AG09319 (cell line): Measurements from ENCODE around the gene CSAD.

Experiments used
- DNase-seq: peaks from one replicate; pipeline ENCODE4 v3.0.0-alpha.2; 2010; ENCODE audit warnings: low read depth; ENCODE audit errors: extremely low read depth
- TF ChIP-seq, protein P1 (sequence below): IDR thresholded peaks from 2 replicates; pipeline ENCODE4 v1.5.1; 2011; ENCODE audit warnings: low read depth, mild to moderate bottlenecking, inconsistent platforms, low read length, moderate library complexity

CSAD gene

DNA sequence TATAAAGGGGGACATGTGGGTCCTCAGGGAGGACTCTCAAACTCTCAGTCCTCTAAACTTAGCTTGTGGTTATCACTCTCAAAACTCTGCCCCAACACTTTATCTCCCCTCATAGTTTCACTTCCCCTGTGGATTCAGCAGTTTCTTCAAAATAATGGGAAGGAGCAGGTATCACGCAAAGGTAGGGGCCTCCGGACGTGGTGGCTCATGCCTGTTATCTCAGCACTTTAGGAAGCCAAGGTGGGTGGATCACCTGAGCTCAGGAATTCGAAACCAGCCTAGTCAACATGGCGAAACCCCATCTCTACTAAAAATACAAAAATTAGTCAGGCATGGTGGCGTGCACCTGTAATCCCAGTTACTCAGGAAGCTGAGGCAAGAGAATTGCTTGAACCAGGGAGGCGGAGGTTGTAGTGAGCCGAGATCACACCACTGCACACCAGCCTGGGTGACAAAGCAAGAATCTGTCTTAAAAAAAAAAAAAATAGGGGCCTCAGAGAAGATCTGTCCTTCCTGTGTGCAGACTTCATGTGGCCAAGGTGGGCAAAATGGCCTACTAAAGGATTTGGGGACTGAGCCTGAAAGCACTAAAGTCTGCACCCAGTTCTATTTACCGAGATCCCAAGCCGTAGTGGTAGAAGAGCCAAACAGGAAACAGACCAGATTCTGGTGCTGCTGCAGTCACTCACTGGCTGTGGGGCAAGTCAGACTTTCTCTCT, 19.9 kb upstream of the CSAD start:
- DNase-seq = no peak

GRCh38 chr12:53200107-53200457, 19.4 kb upstream of the CSAD start:
- TF ChIP-seq, protein P1, sequence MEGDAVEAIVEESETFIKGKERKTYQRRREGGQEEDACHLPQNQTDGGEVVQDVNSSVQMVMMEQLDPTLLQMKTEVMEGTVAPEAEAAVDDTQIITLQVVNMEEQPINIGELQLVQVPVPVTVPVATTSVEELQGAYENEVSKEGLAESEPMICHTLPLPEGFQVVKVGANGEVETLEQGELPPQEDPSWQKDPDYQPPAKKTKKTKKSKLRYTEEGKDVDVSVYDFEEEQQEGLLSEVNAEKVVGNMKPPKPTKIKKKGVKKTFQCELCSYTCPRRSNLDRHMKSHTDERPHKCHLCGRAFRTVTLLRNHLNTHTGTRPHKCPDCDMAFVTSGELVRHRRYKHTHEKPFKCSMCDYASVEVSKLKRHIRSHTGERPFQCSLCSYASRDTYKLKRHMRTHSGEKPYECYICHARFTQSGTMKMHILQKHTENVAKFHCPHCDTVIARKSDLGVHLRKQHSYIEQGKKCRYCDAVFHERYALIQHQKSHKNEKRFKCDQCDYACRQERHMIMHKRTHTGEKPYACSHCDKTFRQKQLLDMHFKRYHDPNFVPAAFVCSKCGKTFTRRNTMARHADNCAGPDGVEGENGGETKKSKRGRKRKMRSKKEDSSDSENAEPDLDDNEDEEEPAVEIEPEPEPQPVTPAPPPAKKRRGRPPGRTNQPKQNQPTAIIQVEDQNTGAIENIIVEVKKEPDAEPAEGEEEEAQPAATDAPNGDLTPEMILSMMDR = no peak
- DNase-seq = no peak

More for the DNA sequence above, 19.9 kb upstream of the CSAD start:
- TF ChIP-seq, protein P1 = no peak

DNA sequence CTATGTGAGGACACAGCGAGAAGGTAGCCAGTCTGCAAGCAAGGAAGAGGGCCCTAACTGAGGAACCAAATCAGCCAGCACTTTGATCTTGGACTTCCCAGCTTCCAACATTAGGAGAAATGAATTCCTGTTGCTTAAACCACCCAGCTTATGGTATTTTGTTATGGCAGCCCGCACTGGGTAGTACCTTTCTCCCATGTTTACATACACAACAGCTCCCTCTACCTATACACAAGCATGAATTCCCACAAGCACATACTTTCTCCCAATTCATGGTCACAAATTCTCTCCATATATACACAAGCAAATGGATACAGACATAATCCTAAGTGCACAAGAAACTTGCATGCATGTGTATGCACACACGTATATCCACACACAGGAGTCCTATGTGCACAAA, 19.0 kb upstream of the CSAD start:
- DNase-seq = no peak
- TF ChIP-seq, protein P1 = no peak

GRCh38 chr12:53198486-53199110, 17.9 kb upstream of the CSAD start:
- DNase-seq = no peak
- TF ChIP-seq, protein P1 = no peak

- TF ChIP-seq, protein P1 = no peak
Observed at GRCh38 chr12:53197011-53197640, 16.4 kb upstream of the CSAD start.

DNA sequence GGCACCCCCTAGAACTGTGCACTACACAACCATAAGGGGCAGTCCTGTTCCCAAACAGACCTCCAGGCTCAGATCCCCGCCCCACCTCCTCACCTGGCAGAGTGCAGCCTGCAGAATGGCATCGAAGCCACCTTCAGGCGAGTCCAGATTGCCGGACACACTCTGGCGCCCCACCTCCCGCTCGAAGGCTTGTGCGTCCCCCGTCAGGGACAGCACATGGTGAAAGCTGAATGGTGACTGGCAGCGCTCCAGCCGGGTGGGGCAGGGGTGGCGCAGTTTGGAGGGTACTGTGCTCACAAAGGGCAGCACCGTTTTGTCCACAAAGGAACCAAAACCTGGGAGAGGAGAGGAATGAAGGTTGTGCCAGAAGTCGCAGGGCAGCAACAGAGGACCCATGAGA, 15.8 kb upstream of the CSAD start:
- TF ChIP-seq, protein P1 = no peak
- DNase-seq = no peak

More at GRCh38 chr12:53197011-53197640, 16.4 kb upstream of the CSAD start:
- DNase-seq = no peak
